GM18870 (cell line): ENCODE data around the gene AGBL4.

ENCODE experiments used
- ATAC-seq: cut with Tn5 transposase; IDR thresholded peaks from one replicate; pipeline ENCODE4 v1.9.1; 2021; ENCODE audit warnings: moderate library complexity; ENCODE audit not compliant: unreplicated experiment

The AGBL4 gene

GRCh38 chr1:49723662-49724061 lies 300.1 kb downstream of the AGBL4 start:
- ATAC-seq: no peak

- ATAC-seq: no peak
These were observed 329.4 kb downstream of the AGBL4 start for GRCh38 chr1:49694251-49694827.

GRCh38 chr1:49686107-49686506 lies 337.6 kb downstream of the AGBL4 start:
- no peak for ATAC-seq

GRCh38 chr1:49677706-49678105 lies 346.0 kb downstream of the AGBL4 start:
- no peak for ATAC-seq

GRCh38 chr1:49651136-49651535 lies 372.6 kb downstream of the AGBL4 start:
- ATAC-seq: no peak

GRCh38 chr1:49630156-49630555 lies 393.6 kb downstream of the AGBL4 start:
- no peak for ATAC-seq

- no peak for ATAC-seq
These were observed 396.0 kb downstream of the AGBL4 start for GRCh38 chr1:49627781-49628180.

GRCh38 chr1:49626472-49626871 lies 397.3 kb downstream of the AGBL4 start:
- no peak for ATAC-seq

GRCh38 chr1:49622877-49623276 lies 400.9 kb downstream of the AGBL4 start:
- no peak for ATAC-seq

GRCh38 chr1:49606082-49606481 lies 417.7 kb downstream of the AGBL4 start:
- ATAC-seq: no peak

- no peak for ATAC-seq
These were observed 426.3 kb downstream of the AGBL4 start for GRCh38 chr1:49597436-49597835.

GRCh38 chr1:49576327-49576901 lies 447.3 kb downstream of the AGBL4 start:
- ATAC-seq: no peak

- ATAC-seq: no peak
These were observed 467.0 kb downstream of the AGBL4 start for GRCh38 chr1:49556676-49557234.

- ATAC-seq: no peak
These were observed 471.7 kb downstream of the AGBL4 start for GRCh38 chr1:49552101-49552500.

- no peak for ATAC-seq
These were observed 479.1 kb downstream of the AGBL4 start for GRCh38 chr1:49544615-49545014.

GRCh38 chr1:49541096-49541752 lies 482.5 kb downstream of the AGBL4 start:
- no peak for ATAC-seq

- ATAC-seq: no peak
These were observed 496.0 kb downstream of the AGBL4 start for GRCh38 chr1:49527606-49528305.

- ATAC-seq: no peak
These were observed 497.1 kb downstream of the AGBL4 start for GRCh38 chr1:49526672-49527071.

- no peak for ATAC-seq
These were observed 500.0 kb downstream of the AGBL4 start for GRCh38 chr1:49523764-49524163.

- no peak for ATAC-seq
These were observed 556.8 kb downstream of the AGBL4 start for GRCh38 chr1:49466961-49467360.

- no peak for ATAC-seq
These were observed 558.1 kb downstream of the AGBL4 start for GRCh38 chr1:49465486-49466185.
